Vagina (tissue), 2 donors: ENCODE results near the gene ITPR3.

ENCODE experiments used
- CTCF ChIP-seq, 3 experiments: fragments of 450-650 bp in 2 of 3; fragments of 200-600 bp in 1 of 3; sonication (generic) in 1 of 3; IDR thresholded peaks; one replicate each; pipeline ENCODE4 v1.5.1; 2017 to 2019; ENCODE audit warnings: antibody characterized with exemption in 3 of 3, mild to moderate bottlenecking in 2 of 3, moderate library complexity in 2 of 3
- POLR2A ChIP-seq, 2 donors: fragments of 450-650 bp; IDR thresholded peaks; one replicate each; pipeline ENCODE4 v1.6.1; 2017; ENCODE audit warnings: antibody characterized with exemption in 2 of 2, mild to moderate bottlenecking in 2 of 2, moderate library complexity in 2 of 2

GRCh38 chr6:33632558-33633039 lies 11.5 kb downstream of the ITPR3 start:
- TF ChIP-seq CTCF (IDR thresholded peaks at IDR 0.05) (peak in 2 of 3 experiments; percentile 33 to 53), POLR2A (IDR thresholded peaks at IDR 0.05) (no peak)
